Measurements from ENCODE around the gene PSMG3.

Gene PSMG3

GRCh38 chr7:1555046-1555812, 14.6 kb downstream of the PSMG3 start:
- TF ChIP-seq CTBP1 (IDR thresholded peaks at IDR 0.05; ENCODE audit: borderline replicate concordance) (no peak), BHLHE40 (IDR thresholded peaks at IDR 0.05; ENCODE audit: borderline replicate concordance) (no peak), HDGF (IDR thresholded peaks at IDR 0.05; ENCODE audit: borderline replicate concordance) (no peak), TARDBP (IDR thresholded peaks at IDR 0.05) (no peak), NFRKB (IDR thresholded peaks at IDR 0.05) (no peak), SUZ12 (IDR thresholded peaks at IDR 0.05) (no peak), L3MBTL2 (conservative IDR thresholded peaks at IDR 0.05) (no peak), SP1 (IDR thresholded peaks at IDR 0.05) (no peak), LEF1 (IDR thresholded peaks at IDR 0.05; ENCODE audit: borderline replicate concordance) (no peak), FOXK2 (IDR thresholded peaks at IDR 0.05) (no peak), FOXA1 (IDR thresholded peaks at IDR 0.05) (no peak)
- CTCF ChIA-PET, result no interaction called here
- no peak for DNase-seq (ENCODE audit: extremely low spot score)
- POLR2A ChIA-PET, result interaction anchor here (0.7 to 1.6 kb wide), 2 partner anchors 11 to 48 kb away, joined by 3 to 5 read pairs; no protein-coding TSS in a partner anchor

- TF ChIP-seq LEF1 (IDR thresholded peaks at IDR 0.05; ENCODE audit: borderline replicate concordance) (no peak), SP1 (IDR thresholded peaks at IDR 0.05) (no peak), FOXA1 (IDR thresholded peaks at IDR 0.05) (no peak), BHLHE40 (IDR thresholded peaks at IDR 0.05; ENCODE audit: borderline replicate concordance) (no peak), CTBP1 (IDR thresholded peaks at IDR 0.05; ENCODE audit: borderline replicate concordance) (no peak), SUZ12 (IDR thresholded peaks at IDR 0.05) (no peak), ELF4 (IDR thresholded peaks at IDR 0.05) (no peak), HDGF (IDR thresholded peaks at IDR 0.05; ENCODE audit: borderline replicate concordance) (no peak), NFRKB (IDR thresholded peaks at IDR 0.05) (no peak), ARNT (IDR thresholded peaks at IDR 0.05) (no peak), FOXM1 (IDR thresholded peaks at IDR 0.05; ENCODE audit: borderline replicate concordance) (no peak), PKNOX1 (IDR thresholded peaks at IDR 0.05) (no peak)
- POLR2A ChIA-PET, result interaction anchor here (1.6 kb wide), 1 partner anchor 11 kb away, joined by 5 read pairs; no protein-coding TSS in a partner anchor
- CTCF ChIA-PET, result no interaction called here
- DNase-seq (ENCODE audit: extremely low spot score), result no peak
These were observed 15.3 kb downstream of the PSMG3 start for GRCh38 chr7:1554333-1555045.

- ChIA-PET CTCF (no interaction called here), POLR2A (no interaction called here)
- no peak for DNase-seq (ENCODE audit: extremely low spot score)
- TF ChIP-seq SUZ12 (IDR thresholded peaks at IDR 0.05) (no peak), NFRKB (IDR thresholded peaks at IDR 0.05) (no peak), CTBP1 (IDR thresholded peaks at IDR 0.05; ENCODE audit: borderline replicate concordance) (no peak), L3MBTL2 (conservative IDR thresholded peaks at IDR 0.05) (no peak), PKNOX1 (IDR thresholded peaks at IDR 0.05) (no peak), FOXK2 (IDR thresholded peaks at IDR 0.05) (no peak), ZNF384 (IDR thresholded peaks at IDR 0.05) (no peak), ELF4 (IDR thresholded peaks at IDR 0.05) (no peak), BHLHE40 (IDR thresholded peaks at IDR 0.05; ENCODE audit: borderline replicate concordance) (no peak), HDGF (IDR thresholded peaks at IDR 0.05; ENCODE audit: borderline replicate concordance) (no peak)
These were observed 16.2 kb downstream of the PSMG3 start for GRCh38 chr7:1553512-1554210.

GRCh38 chr7:1552200-1552599, 17.6 kb downstream of the PSMG3 start:
- POLR2A ChIA-PET, result no interaction called here

GRCh38 chr7:1550846-1551155, 19.0 kb downstream of the PSMG3 start:
- DNase-seq (ENCODE audit: extremely low spot score), result no peak
- CTCF ChIA-PET, result no interaction called here
- POLR2A ChIA-PET, result no interaction called here
- no peak for TF ChIP-seq FOXA1 (IDR thresholded peaks at IDR 0.05)

More at GRCh38 chr7:1552200-1552599, 17.6 kb downstream of the PSMG3 start:
- CTCF ChIA-PET, result no interaction called here
- no peak for DNase-seq (ENCODE audit: extremely low spot score)
- TF ChIP-seq CTBP1 (IDR thresholded peaks at IDR 0.05; ENCODE audit: borderline replicate concordance), result no peak
- TF ChIP-seq ZNF384 (IDR thresholded peaks at IDR 0.05), result no peak
- TF ChIP-seq ELF4 (IDR thresholded peaks at IDR 0.05), result no peak
- no peak for TF ChIP-seq SUZ12 (IDR thresholded peaks at IDR 0.05)
- no peak for TF ChIP-seq NFRKB (IDR thresholded peaks at IDR 0.05)

GRCh38 chr7:1550005-1550845, 19.6 kb downstream of the PSMG3 start:
- CTCF ChIA-PET, result no interaction called here
- TF ChIP-seq ARNT (IDR thresholded peaks at IDR 0.05) (no peak), BHLHE40 (IDR thresholded peaks at IDR 0.05; ENCODE audit: borderline replicate concordance) (no peak), PKNOX1 (IDR thresholded peaks at IDR 0.05) (no peak)
- no peak for DNase-seq (ENCODE audit: extremely low spot score)
- POLR2A ChIA-PET, result no interaction called here

All from HEK293T (cell line).